ENCODE measurements around the gene C12orf54. TPM values are rescaled to one million over a fixed set of nuclear protein-coding genes. Genes with fewer than 3 reads are reported as not detected.

Gene C12orf54
- total and polyA plus RNA-seq, 2 donors (not counting 3 experiments of a cell fraction or from before 2014, with no cell fraction given) = not detected

- FAIRE-seq = no peak
- intact Hi-C loops (cut with micrococcal nuclease) (no loop called here), dilution Hi-C loops (cut with MboI; ENCODE audit: extremely low pct_ligation_motif_present, low sequenced_read_pairs) (no loop called here)
- no peak overlapping the region for H3K27ac ChIP-seq (ENCODE audit: insufficient read depth, low read depth, low read length)
- TF ChIP-seq FOS (IDR thresholded peaks at IDR 0.05; ENCODE audit: borderline replicate concordance, insufficient read depth, low read length) = no peak
- TF ChIP-seq MAX (IDR thresholded peaks at IDR 0.05; ENCODE audit: insufficient read depth, insufficient read length) = no peak
- TF ChIP-seq GATA2 (IDR thresholded peaks at IDR 0.05; ENCODE audit: insufficient read depth, insufficient read length, low read depth, low read length) = no peak
- TF ChIP-seq POLR2AphosphoS5 (IDR thresholded peaks at IDR 0.05; ENCODE audit: insufficient read depth, low read depth, low read length) = no peak
- TF ChIP-seq MYC (IDR thresholded peaks at IDR 0.05; ENCODE audit: low read depth, low read length) = no peak
- TF ChIP-seq EZH2 (IDR thresholded peaks at IDR 0.05; ENCODE audit: borderline replicate concordance, low read depth, low read length, severe bottlenecking) = no peak
- no peak for TF ChIP-seq CTCF (IDR thresholded peaks at IDR 0.05; ENCODE audit: extremely low read depth in 1 of 2, insufficient read depth in 1 of 2, low read depth in 1 of 2, low read length in 2 of 2)
- no peak for DNase-seq (ENCODE audit: low read depth, low spot score)
- CTCF ChIA-PET = interaction anchor here (1.0 kb wide), 1 partner anchor 22 kb away, joined by 3 read pairs; no protein-coding TSS in a partner anchor
- no peaks in the 10 kb centered on the region for H3K9me1 ChIP-seq (replicated peaks; ENCODE audit: control insufficient read depth, extremely low read depth, insufficient read depth, low read length)
- H4K20me1 ChIP-seq (replicated peaks; ENCODE audit: control insufficient read depth, extremely low read depth, insufficient read depth, low read length) = no peaks in the 10 kb centered on the region
- no TSS peak for BruUV-seq (replicated peaks)
- H3K36me3 ChIP-seq (ENCODE audit: control insufficient read depth in 2 of 2, extremely low read depth in 1 of 2, insufficient read depth in 2 of 2, low read length in 2 of 2) = no peaks in the 10 kb centered on the region
- H3K27me3 ChIP-seq (ENCODE audit: control insufficient read depth in 2 of 2, insufficient read depth in 2 of 2, low read length in 2 of 2) = no peaks in the 10 kb centered on the region
- no peak overlapping the region for H3K4me2 ChIP-seq (ENCODE audit: insufficient read depth, low read length)
- no peak overlapping the region for H3K4me3 ChIP-seq (replicated peaks in 1 of 3; ENCODE audit: insufficient read depth in 1 of 3, low read depth in 1 of 3, low read length in 3 of 3)
- POLR2A ChIA-PET = no interaction called here
- H3K79me2 ChIP-seq (ENCODE audit: control insufficient read depth, insufficient read depth, low read length) = no peaks in the 10 kb centered on the region
- no peak overlapping the region for H3K9ac ChIP-seq (replicated peaks; ENCODE audit: extremely low read depth, insufficient read depth, low read length)
- H3K4me1 ChIP-seq (ENCODE audit: control insufficient read depth, extremely low read depth, insufficient read depth, low read length) = no peaks in the 10 kb centered on the region
- no peak overlapping the region for H2AFZ ChIP-seq (ENCODE audit: low read depth, low read length)
- no peaks in the 10 kb centered on the region for H3K9me3 ChIP-seq (replicated peaks; ENCODE audit: control insufficient read depth, insufficient read depth, low read length)
Measured at GRCh38 chr12:48527891-48528670, 45.8 kb downstream of the C12orf54 start.

Measured in endothelial cell of umbilical vein (primary cell).